Stimulated activated CD8-positive, alpha-beta memory T cell treated with anti-CD3 and anti-CD28 coated beads, Interleukin-2, amount 100 ng/mL, for 1 hour (primary cell): Measurements from ENCODE around the gene GLT6D1.
"Not testable (repeated sequence)": the region's sequence is repeated elsewhere in the genome, so short reads cannot be mapped to it uniquely, and the experiment has no call there.

Experiments
- DNase-seq, 2 donors: peaks; one replicate each; pipeline ENCODE4 v3.0.0-alpha.2; 2020; ENCODE audit warnings: low read depth in 2 of 2

GLT6D1 gene, protein sequence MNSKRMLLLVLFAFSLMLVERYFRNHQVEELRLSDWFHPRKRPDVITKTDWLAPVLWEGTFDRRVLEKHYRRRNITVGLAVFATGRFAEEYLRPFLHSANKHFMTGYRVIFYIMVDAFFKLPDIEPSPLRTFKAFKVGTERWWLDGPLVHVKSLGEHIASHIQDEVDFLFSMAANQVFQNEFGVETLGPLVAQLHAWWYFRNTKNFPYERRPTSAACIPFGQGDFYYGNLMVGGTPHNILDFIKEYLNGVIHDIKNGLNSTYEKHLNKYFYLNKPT

DNA sequence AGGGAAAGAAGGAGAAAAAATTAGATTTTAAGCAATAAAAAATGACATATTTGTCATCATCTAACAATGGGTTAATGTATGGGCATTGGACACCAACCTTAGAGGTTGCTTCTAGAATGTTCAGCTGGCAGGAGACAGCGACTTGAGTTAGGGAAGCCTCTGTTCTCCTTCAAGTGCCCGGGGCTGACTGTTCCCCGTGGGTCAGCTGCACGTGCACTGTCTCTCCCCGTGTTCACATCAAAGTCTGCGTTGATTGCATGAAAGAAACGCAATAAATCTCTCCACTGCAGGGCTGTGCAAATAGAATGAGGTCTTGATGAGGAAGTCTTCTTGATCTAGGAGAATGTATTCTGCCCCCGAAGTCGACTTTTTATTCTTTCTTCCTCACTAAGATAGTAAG is at the start of gene GLT6D1:
Gene GLT6D1, minus strand, starts transcription at position 345 of the 400 bp plus-strand sequence. CDS start 353 bp downstream, outside the sequence.
- no peak for DNase-seq

DNA sequence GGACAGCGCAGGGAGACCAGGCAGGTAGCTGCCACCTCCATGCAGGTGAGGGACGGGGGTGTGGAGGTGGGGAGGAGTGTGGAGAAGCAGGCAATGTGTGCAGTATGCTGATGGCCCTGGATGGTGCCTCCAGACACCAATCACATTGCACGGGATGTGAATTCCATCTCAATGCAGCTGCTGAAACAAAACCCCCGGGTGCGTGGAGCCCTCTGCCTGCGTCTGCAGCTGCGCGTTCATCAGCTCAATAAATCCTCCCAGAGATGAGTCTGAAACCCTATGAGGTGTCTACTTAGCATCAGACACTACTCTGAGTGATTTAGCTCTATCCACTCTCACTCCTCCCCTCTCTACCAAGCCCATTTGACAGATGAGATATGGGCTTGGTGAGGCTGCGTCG is 49.7 kb upstream of the GLT6D1 start:
- DNase-seq = no peak

DNA sequence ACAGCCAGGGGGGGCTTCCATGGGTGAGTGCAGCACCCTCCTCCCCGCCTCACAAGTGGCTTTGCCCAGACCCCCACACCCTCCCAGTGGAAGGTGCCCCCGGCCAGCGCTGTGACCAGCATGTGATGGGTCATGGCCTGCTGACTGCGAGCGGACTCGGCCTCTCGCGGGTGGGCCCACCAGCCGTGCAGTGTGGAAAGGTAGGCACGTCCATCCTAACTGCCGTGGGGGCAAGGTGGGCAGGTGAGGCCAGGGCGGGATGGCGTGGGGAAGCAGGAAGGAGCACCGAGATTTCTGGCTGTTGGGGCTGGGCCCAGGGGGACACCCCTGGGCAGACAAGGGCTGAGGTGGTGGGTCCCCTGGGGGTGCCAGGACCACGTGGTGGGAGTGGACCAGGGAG is 47.9 kb upstream of the GLT6D1 start:
- no peak for DNase-seq

DNA sequence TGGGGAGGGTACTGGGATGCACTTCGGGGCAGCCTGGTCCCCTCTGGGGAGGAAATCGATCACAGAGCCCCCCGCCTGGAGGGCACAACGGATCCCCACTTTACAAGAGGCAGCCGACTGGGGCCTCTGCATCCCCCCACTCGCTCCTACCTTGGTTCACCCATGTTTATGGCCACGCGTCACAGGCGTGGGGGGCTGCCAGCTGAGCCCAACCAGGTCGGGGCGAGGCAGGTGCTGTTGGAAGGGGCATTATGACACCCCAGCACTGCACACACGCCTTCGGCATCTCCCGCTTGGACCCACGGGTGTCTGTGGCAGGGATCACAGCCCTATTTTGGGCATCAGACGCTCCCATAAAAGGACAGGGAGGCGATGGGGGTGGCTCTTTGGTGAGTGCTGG is 45.4 kb upstream of the GLT6D1 start:
- DNase-seq = no peak

DNA sequence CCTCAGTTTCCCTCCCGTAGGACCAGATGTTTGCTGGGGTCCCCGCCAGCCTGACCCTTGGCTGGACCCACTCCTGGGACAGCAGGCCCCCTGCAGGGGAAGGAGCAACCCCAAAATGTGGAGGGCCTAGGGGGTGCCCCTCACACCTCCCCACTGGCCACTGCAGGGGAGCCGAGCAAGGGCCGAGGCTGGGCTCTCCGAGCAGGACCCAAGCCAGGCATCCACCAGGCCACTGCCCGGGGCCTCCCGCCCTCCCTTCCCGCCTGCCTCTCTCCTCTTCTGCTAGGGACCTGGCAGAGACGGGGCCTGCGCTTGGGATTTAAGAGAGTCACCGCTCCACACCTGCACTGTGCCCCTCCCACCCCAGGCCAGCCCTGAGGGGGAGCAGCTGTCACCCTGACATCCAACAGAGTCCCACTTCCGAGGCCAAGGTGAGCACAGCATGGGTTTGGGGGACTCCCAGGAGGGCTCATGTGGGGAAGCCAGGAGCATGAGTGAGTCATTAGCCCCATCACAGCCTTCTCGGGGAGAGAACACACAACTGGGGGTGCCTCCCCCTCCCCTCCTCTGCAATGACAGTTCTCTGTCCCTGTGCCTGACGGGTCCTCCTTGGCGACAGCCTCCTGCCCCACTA is 44.2 kb upstream of the GLT6D1 start:
- no peak for DNase-seq

DNA sequence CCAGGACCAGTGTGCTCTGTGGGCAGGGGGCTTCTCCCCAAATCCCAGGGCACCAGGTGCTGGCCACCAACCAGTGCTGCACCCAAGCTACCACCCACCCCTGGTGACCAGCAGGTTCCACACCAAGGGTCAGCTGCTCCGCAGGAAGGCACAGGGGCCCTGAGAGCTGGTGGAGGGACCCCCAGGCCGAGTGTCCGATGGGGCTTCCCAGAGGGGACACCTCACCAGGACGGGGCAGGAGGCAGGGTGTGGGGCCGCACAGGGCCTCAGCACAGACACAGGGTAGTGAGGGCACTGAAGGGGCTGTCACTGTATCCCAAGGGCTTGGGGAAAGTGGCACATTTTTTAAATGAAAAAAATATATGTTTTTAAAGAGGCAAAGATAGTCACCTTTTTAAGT is 41.8 kb upstream of the GLT6D1 start:
- no peak for DNase-seq

DNA sequence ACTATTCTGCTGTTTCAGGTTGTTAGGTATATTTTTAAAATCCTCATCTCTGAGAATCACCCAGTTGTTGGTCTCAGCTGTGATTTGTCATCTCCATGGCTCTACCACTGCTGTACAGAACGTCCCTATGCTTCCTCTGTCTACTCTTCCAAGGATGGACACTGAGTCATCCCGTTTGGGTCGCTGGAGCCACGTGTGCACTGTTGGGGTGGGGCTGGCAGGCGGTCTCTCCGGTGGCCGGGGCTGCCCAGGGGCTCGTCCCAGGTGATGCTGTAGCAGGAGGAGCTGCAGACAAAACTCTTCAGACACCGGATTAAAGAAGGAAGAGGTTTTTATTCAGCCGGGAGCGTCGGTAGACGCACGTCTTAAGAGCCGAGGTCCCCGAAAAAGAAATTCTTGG is 40.7 kb upstream of the GLT6D1 start:
- DNase-seq = no peak

DNA sequence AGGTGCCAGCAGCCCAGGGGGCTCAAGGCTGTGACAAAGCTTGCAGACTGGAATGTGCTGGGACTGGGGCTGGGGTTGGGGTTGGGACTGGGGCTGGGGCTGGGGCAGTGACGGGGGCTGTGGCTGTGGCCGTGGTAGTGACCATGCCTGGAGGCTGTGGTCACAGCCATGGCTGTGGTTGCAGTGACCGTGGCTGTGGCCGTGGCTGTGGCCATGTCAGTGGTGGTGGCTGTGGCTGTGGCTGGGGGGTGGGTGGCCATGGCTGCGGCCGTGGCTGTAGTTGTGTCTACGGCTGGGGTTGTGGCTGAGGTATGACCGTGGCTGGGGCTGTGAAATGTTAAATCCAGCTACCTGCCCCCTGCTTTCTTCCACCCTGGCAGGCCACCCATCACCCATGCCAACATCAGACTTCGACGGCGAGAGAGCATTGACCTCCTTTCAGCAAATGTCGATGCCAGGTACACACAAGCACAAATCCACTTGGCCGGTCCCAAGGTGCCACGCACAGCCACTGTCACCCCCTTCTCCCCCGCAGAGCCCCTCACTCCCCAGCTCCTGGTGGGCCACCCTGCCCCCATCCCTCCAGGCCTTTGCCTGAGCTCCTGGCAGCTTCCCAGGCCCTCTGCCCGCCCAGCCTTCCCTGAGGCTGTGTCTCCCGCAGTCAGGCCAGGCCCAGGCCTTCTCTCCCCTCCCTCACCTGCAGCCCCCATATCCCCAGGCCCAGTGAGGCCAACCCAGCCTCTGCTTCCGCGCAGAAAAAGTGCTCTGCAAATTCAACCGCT is 39.1 kb upstream of the GLT6D1 start:
- no peak for DNase-seq

DNA sequence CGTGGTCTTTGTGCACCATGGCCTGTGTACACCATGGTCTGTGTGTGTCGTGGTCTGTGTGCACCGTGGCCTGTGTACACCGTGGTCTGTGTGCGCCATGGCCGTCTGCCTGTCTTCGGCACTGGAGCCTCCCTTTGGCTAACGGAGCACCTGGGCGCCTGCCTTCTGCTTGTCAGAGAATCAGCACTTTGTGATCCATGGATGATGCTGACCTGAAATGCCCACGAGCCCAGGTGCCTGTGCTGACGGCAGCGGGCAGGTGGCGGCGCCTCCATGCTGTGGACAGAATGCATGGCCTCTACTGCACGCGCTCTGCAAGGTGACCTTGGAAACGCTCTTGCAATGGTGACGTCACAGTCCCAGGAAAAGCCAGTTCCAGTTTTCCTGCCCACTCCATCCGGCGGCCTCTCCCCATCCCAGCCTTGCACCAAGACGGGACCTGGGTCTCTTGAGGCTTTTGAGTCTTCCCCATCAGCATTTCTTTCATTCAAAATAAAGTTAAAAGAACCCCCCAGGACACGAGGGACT is 38.4 kb upstream of the GLT6D1 start:
- no peak for DNase-seq

DNA sequence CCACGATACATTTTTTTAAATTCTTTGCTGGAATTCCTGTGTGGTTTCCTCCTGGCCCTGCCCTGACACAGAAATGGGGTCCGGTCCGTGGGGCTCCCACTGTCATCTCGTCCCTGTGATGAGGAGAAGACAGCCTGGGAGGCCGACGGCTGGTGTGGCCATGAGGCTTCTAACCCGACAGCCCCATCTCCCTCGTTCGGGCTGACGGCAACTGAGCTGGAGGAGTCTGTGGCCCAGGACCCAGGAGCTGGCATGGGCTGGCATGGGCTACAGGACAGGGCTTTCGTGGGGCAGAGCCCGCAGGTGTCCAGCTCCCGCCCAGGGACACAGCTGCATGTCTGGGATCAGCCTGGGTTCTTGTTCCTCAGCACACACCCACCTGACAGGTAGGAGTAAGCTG is 37.6 kb upstream of the GLT6D1 start:
- no peak for DNase-seq

DNA sequence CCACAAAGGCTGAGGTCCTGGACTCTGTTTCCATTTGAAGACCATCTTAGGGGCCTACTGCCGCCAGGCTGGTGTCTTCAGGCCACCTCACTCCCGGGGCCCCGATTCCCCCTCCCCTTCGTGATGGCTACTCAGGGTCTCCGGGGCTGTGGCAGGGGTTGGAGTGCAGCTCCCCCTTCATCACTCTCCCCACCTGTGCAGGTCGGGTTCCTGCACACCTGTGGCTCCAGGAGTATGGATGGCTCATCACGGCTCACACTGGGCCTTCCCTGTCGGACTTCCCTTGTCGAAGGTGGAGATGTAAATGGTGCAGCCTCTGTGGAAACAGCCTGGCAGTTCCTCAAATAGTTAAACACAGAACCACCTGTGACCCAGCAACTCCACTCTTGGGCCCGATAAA is 35.6 kb upstream of the GLT6D1 start:
- no peak for DNase-seq

DNA sequence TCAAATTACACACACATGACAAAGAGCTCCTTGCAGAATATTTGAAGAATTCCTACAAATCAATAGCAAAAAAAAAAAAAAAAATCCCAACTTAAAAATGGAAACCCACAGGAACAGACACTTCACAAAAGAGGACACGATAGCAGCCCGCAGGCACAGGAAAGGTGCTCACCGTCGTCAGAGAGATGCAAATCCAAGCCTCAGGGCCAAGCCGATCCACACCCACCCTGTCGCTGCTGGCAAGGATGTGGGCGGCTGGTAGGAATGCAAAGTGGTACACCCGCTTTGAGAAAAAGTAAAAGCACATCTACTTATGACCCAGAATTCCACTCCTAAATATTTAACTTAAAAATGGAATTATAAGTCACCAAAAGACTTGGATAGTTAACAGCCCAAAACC is 34.6 kb upstream of the GLT6D1 start:
- DNase-seq = no peak

DNA sequence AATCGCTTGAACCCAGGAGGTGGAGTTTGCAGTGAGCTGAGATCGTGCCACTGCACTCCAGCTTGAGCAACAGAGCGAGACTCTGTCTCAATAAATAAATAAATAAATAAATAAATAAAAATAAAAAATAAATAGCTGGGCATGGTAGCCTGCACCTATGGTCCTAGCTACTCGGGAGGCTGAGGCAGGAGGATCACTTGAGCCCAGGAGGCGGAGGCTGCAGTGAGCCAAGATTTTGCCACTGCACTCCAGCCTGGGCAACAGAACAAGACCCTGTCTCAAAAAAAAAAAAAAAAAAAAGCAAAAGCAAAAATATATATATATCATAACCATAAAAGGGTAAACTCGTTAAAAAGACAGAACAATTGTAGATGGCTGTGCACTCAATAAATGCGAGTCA is 33.4 kb upstream of the GLT6D1 start:
- DNase-seq = not testable (repeated sequence)

DNA sequence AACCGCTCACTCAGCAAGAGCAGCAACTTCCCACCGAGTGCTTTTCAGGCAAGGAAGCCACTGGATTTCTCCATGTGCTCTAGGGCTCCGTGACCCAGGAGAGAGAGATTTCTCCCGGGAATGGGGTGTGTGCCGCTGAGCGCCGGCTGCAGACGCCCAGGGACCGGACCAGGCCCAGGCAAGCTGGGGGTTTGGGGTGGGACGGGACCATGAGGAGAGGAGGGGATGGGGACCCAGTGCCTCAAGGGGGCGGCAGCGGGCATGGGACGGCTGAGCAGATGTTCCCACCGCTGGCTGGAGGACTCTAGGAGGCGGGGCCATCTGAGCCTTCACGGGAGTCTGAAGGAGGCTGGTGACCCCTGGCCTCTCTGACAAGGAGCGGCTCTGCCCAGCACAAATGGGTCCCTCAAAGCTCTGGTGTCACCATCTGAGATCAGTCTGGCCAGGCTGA is 32.3 kb upstream of the GLT6D1 start:
- no peak for DNase-seq

DNA sequence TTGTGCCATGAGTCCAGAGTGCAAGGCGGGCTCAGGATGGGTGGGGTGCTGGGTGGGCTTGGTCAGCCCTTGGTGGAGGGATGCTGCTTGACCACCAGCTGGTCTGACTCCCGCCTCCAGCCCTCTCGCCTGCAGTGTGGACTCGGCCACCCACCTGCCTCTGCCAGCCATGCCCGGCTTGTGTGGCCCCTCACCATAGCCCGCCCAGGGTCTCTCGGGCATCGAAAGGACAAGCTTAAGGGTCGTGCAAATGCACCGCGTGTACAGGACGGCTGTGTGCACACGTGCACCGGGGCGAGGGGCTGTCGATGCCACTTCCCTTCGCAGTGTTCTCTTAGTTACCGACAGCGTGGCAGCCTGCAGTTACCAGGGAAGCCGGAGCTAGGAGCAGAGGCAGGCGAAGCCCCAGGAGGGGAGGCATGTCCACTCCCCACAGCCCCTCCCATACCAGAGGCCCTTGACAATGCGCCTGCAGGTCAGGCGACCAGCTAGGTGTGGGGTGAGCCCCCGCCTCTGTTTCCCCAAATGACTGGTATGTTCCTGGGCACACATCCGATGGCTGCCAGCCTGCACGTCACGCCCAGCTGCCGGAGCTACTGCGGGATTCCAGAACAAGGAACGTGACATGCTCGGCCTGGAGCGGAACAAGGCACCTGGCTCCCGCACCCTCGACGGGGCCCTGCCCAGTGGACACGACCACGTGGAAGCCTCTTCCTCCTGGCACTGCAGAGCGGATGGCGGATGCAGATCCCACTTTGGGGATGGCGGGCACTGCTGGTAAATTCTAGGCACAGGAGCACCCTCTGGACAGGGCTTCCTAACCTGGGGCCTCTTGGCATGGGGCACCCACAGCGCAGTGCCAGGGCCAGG is 31.6 kb upstream of the GLT6D1 start:
- DNase-seq = no peak

DNA sequence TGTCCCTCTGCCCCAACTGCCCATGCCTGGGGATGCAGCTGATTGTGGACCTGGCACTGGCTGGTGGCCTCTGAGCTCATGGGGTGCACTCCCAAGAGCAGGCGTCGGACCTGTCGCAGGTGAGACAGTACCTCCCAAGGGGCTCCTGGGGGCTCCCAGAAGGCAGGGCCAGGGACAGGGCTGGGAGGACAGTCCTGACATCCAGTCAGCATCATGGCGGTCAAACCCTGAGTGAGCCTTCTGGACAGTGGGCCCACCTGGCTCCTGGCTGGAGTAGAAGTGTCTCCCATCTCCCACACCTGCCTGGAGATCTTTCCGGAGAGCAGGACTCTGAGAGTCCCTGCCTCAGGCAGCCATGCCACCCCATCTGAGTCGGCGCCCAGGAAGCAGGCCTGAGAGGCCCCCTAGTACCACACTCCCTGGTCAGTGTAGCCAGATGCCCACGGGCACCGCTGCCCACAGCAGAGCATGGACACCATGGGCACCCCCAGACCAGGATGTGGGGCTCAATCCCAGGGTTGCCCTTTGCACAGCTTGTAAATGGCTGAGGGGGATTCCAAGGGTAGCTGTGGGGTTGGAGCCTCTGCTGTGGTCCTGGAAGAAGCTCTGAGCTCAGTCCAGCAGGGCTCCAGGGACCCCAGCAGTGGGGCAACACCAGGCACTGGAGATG is 30.4 kb upstream of the GLT6D1 start:
- DNase-seq = no peak

DNA sequence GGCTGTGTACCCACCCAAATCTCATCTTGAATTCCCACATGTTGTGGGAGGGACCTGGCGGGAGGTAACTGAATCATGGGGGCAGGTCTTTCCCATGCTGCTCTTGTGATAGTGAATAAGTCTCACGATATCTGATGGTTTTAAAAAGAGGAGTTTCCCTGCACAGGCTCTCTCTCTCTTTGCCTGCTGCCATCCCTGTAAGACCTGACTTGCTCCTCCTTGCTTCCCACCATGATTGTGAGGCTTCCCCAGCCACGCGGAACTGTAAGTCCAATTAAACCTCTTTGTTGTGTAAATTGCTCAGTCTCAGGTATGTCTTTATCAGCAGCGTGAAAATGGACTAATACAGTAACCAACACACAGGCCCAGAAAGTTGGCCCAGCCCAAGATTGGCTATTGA is 29.7 kb upstream of the GLT6D1 start:
- DNase-seq = not testable (repeated sequence)

DNA sequence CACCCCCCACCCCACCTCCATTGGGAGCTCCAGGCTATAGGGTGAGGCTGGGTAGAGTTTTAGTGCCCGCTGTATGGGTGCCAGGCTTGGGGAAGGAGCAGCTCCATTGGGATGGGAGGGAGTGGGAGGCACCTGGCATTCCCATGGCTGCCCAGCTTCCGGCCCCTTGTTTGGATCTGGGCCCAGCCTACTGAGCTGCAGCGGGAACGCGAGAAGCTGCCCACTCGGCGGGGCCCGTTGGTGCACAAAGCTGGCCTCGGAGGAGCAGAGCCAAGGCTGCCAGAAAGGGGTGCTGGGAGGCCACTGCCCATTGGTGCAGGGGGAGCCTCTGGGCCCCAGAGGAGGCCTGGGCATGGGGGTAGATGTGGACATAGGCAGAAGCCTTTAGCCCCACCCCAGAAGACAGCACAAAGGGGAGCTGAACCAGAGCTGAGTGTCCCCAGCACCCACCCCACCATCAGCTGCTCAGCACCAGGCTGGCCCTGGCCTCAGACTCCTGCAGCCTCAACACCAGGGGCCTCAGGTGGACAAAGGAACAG is 28.2 kb upstream of the GLT6D1 start:
- no peak for DNase-seq

DNA sequence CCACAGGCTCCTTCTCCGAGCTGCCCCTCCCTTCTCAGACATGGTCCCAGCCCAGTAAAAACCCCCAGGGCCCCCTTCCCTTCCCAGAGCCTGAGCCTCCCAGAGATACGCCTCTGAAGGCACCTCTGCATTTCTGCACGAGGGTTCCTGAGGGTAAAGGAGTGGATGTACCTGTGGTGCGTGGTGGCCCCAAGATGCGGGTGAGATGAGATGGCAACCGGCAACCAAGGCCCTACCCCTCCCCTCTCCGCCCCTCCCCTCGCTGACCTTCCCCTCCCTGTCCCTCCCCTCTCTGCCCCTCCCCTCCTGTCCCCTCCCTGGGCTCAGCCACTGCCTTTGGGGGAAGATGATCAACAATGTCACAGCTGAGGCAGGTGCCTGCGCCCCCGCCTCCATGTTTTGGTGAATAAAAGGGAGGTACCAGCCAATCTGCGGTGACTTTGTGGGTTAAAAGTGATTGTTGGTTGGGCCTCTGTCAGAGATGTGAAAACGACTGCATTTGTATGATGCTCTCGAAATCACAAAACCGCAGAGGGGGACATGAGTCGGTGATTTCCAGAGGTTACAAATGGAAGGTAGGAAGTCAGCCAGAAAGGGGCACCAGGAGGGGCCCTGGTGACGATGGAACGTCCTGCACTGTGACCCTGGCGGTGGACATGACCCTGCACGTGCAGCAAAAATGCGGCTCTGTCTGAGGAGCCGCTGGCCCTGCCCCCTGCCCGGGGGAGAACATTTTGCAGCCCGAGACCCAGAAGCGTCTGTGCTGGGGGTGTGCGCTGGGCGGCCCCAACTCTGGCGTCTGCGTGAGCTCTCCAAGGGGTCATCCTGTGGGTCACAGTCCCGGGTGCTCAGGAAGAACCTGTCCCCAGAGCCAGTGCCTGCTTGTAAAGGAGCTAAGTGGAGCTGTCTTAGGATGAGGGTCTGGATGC is 27.5 kb upstream of the GLT6D1 start:
- DNase-seq = no peak

DNA sequence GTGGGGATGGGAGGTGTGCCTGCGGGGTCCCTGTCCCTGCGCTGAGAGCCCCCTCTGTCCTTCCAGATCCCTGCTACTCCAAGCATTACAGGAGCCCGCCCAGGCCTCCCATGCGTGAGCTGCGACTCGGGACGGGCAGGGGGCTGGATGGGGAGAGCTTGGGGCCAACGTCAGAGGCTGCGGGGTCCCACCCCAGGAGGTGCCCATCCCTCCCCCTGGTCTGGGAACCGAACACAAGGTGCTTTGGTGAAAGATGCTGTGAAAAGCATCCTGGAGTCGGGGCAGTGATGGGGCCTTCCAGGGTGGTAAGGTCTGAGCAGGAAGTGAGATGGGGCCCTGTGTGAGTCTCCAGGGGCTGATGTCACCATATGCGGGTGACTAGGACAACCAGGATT is 26.5 kb upstream of the GLT6D1 start:
- no peak for DNase-seq
